Esophagus squamous epithelium (tissue), 4 donors: ENCODE measurements around the gene LARP1.

Experiments used
- POLR2A ChIP-seq, 4 donors: fragments of 450-650 bp; IDR thresholded peaks; one replicate each; pipeline ENCODE4 v1.6.1; 2017; ENCODE audit warnings: antibody characterized with exemption in 4 of 4, mild to moderate bottlenecking in 4 of 4, moderate library complexity in 3 of 4
- TF ChIP-seq, protein P1 (sequence below), 6 experiments: fragments of 450-650 bp in 4 of 6; fragments of 200-600 bp in 2 of 6; sonication (generic) in 2 of 6; IDR thresholded peaks; one replicate each; pipeline ENCODE4 v1.5.1; 2016 to 2019; ENCODE audit warnings: antibody characterized with exemption in 6 of 6, mild to moderate bottlenecking in 4 of 6, moderate library complexity in 4 of 6

DNA sequence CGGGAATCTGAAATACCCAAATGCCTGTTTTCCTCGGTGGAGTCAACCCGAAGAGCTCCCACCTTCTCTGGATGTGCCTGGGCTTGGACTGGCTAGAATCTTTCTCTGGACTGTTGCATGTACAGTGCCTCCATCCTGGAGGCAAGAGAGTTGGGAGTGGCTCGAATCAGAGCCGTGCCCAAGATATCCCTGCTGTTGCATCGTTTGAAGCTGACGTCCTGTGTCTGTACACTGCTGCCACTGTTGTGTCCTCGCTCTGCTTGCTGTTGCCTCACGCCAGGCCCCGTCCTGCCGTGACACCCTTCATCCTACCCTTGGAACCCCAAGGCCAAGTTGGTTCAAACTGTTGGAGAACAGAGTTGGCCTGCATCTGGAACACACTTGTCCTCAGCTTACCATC lies 59.8 kb downstream of the LARP1 start:
- TF ChIP-seq, protein P1, sequence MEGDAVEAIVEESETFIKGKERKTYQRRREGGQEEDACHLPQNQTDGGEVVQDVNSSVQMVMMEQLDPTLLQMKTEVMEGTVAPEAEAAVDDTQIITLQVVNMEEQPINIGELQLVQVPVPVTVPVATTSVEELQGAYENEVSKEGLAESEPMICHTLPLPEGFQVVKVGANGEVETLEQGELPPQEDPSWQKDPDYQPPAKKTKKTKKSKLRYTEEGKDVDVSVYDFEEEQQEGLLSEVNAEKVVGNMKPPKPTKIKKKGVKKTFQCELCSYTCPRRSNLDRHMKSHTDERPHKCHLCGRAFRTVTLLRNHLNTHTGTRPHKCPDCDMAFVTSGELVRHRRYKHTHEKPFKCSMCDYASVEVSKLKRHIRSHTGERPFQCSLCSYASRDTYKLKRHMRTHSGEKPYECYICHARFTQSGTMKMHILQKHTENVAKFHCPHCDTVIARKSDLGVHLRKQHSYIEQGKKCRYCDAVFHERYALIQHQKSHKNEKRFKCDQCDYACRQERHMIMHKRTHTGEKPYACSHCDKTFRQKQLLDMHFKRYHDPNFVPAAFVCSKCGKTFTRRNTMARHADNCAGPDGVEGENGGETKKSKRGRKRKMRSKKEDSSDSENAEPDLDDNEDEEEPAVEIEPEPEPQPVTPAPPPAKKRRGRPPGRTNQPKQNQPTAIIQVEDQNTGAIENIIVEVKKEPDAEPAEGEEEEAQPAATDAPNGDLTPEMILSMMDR (IDR thresholded peaks at IDR 0.05), result no peak
- no peak for TF ChIP-seq POLR2A (IDR thresholded peaks at IDR 0.05)
